ENCODE measurements around the gene NRIP2.

DNA sequence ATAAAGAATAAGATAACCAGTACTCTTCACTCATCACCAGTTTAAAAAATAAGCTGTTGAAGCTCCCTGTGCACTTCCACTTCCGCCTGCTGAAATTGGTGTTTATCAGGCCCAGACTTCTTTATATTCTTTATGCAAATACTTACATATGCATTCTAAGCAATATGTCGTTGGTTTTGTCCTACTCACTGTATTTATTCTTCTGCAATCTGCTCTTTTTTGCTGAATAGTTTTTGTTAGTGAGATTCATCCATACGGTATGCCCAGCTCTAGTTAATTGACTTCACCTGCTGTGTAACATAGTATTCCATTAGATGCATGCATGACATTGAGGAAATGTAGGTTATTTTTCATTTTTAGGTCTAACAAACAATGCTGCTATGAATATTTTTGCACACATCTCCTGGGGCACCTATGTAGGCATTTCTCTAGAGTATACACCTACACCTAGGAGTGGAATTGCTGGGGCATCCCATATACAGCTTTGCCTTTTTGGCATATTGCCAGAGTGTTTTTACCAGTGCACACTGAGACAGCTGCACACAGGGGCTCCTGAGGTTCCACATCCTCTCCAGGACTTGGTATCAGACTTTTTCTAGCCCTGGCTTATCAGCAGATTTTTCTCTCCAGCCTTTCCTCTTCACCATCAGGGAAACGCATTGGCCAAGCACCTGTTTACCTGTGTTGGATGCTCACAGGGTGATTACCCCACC is 1.0 kb upstream of the NRIP2 start:
- no peak for TF ChIP-seq SUZ12 (IDR thresholded peaks at IDR 0.05; ENCODE audit: extremely low read depth, insufficient read depth, insufficient read length)
- no peak for TF ChIP-seq ZNF274 (IDR thresholded peaks at IDR 0.05; ENCODE audit: low read depth, low read length)

Data from NT2/D1 (cell line).